H9 (cell line): Measurements from ENCODE around the gene EDEM2. TPM values are rescaled to one million over a fixed set of nuclear protein-coding genes. Genes with fewer than 3 reads are reported as not detected.

ENCODE experiments used
- DNase-seq: peaks from one replicate; pipeline ENCODE4 v3.0.0-alpha.2; 2017
- H2AFZ ChIP-seq: one replicate; pipeline ENCODE4 v1.6.1; 2013; ENCODE audit warnings: mild to moderate bottlenecking, low read length, control low read depth, moderate library complexity
- H2AK5ac ChIP-seq: 2 replicates; pipeline ENCODE4 v1.6.1; 2013; ENCODE audit warnings: low read length, control low read depth, mixed read lengths; ENCODE audit not compliant: insufficient read length
- H2BK120ac ChIP-seq: one replicate; pipeline ENCODE4 v1.6.1; 2013; ENCODE audit warnings: low read depth, mild to moderate bottlenecking, low read length, control low read depth, inconsistent platforms; ENCODE audit not compliant: poor library complexity, severe bottlenecking
- H2BK12ac ChIP-seq: 2 replicates; pipeline ENCODE4 v1.6.1; 2013; ENCODE audit warnings: low read length, control low read depth, mixed read lengths, low read depth; ENCODE audit not compliant: insufficient read length
- H2BK15ac ChIP-seq: 2 replicates; pipeline ENCODE4 v1.6.1; 2013; ENCODE audit warnings: low read depth, low read length, control low read depth
- H2BK20ac ChIP-seq: one replicate; pipeline ENCODE4 v1.6.1; 2013; ENCODE audit warnings: low read depth, mild to moderate bottlenecking, low read length, control low read depth, inconsistent platforms; ENCODE audit not compliant: poor library complexity, severe bottlenecking
- H2BK5ac ChIP-seq: 2 replicates; pipeline ENCODE4 v1.6.1; 2013; ENCODE audit warnings: low read length, control low read depth, mixed read lengths; ENCODE audit not compliant: insufficient read length
- H3K14ac ChIP-seq: 2 replicates; pipeline ENCODE4 v1.6.1; 2013; ENCODE audit warnings: low read length, control low read depth; ENCODE audit not compliant: insufficient read depth
- H3K18ac ChIP-seq: 2 replicates; pipeline ENCODE4 v1.6.1; 2013; ENCODE audit warnings: low read depth, mild to moderate bottlenecking, mixed read lengths, low read length, control low read depth; ENCODE audit not compliant: insufficient read length
- H3K23ac ChIP-seq: 2 replicates; pipeline ENCODE4 v1.6.1; 2013; ENCODE audit warnings: low read length, control low read depth, mixed read lengths, low read depth; ENCODE audit not compliant: insufficient read length
- H3K23me2 ChIP-seq: 2 replicates; pipeline ENCODE4 v1.6.1; 2013; ENCODE audit warnings: low read depth, mild to moderate bottlenecking, mixed read lengths, low read length, control low read depth; ENCODE audit not compliant: insufficient read length, poor library complexity, severe bottlenecking
- H3K27ac ChIP-seq: 2 replicates; pipeline ENCODE4 v1.5.1; 2013; ENCODE audit warnings: low read length, control low read depth, mixed read lengths, low read depth; ENCODE audit not compliant: insufficient read length
- H3K27me3 ChIP-seq: 2 replicates; pipeline ENCODE4 v1.6.1; 2013; ENCODE audit warnings: low read length, control low read depth, inconsistent platforms; ENCODE audit not compliant: insufficient read depth
- H3K4ac ChIP-seq: 2 replicates; pipeline ENCODE4 v1.6.1; 2013; ENCODE audit warnings: low read depth, mild to moderate bottlenecking, control low read depth, inconsistent platforms, low read length, moderate library complexity
- H3K4me1 ChIP-seq: 2 replicates; pipeline ENCODE4 v1.6.1; 2013; ENCODE audit warnings: low read length, control low read depth, inconsistent platforms; ENCODE audit not compliant: insufficient read depth
- H3K4me2 ChIP-seq: 2 replicates; pipeline ENCODE4 v1.6.1; 2013; ENCODE audit warnings: low read length, control low read depth, mixed read lengths; ENCODE audit not compliant: insufficient read length, insufficient read depth
- H3K56ac ChIP-seq: 2 replicates; pipeline ENCODE4 v1.6.1; 2013; ENCODE audit warnings: low read depth, mild to moderate bottlenecking, mixed read lengths, low read length, control low read depth; ENCODE audit not compliant: insufficient read length
- H3K79me1 ChIP-seq: 2 replicates; pipeline ENCODE4 v1.6.1; 2013; ENCODE audit warnings: low read depth, mild to moderate bottlenecking, moderate library complexity, low read length, control low read depth, inconsistent platforms; ENCODE audit not compliant: insufficient read depth, poor library complexity, severe bottlenecking
- H3K79me2 ChIP-seq: 2 replicates; pipeline ENCODE4 v1.6.1; 2013; ENCODE audit warnings: low read length, control low read depth, inconsistent platforms; ENCODE audit not compliant: insufficient read depth
- H3K9ac ChIP-seq: 2 replicates; pipeline ENCODE4 v1.6.1; 2013; ENCODE audit warnings: low read length, control low read depth, mixed read lengths; ENCODE audit not compliant: insufficient read length; ENCODE audit errors: extremely low read depth
- H3K9me3 ChIP-seq: one replicate; pipeline ENCODE4 v1.6.1; 2013; ENCODE audit warnings: low read depth, low read length, inconsistent platforms; ENCODE audit not compliant: control insufficient read depth
- H3T11ph ChIP-seq: one replicate; pipeline ENCODE4 v1.6.1; 2013; ENCODE audit warnings: mild to moderate bottlenecking, low read length, control low read depth, inconsistent platforms
- H4K20me1 ChIP-seq: one replicate; pipeline ENCODE4 v1.6.1; 2013; ENCODE audit not compliant: control insufficient read depth, insufficient read length, insufficient read depth
- H4K5ac ChIP-seq: 2 replicates; pipeline ENCODE4 v1.6.1; 2013; ENCODE audit warnings: low read depth, mild to moderate bottlenecking, mixed read lengths, low read length, control low read depth; ENCODE audit not compliant: insufficient read length
- H4K8ac ChIP-seq: replicated peaks from 2 replicates; pipeline ENCODE4 v1.6.1; 2013; ENCODE audit warnings: low read length, control low read depth, mixed read lengths, low read depth; ENCODE audit not compliant: insufficient read length
- H4K91ac ChIP-seq: 2 replicates; pipeline ENCODE4 v1.6.1; 2013; ENCODE audit warnings: low read depth, mild to moderate bottlenecking, moderate library complexity, mixed read lengths, low read length, control low read depth; ENCODE audit not compliant: insufficient read length
- H3K27ac Mint-ChIP-seq, 3 experiments: 2 replicates in 2 of 3; 3 replicates in 1 of 3; pipeline ENCODE4 v1.8.0; 2020 to 2021; ENCODE audit warnings: mixed read lengths in 3 of 3, mild to moderate bottlenecking in 1 of 3, moderate library complexity in 1 of 3
- H3K27me3 Mint-ChIP-seq: 2 replicates; pipeline ENCODE4 v1.8.0; 2021; ENCODE audit warnings: low read depth, mild to moderate bottlenecking, moderate library complexity, mixed read lengths
- H3K36me3 Mint-ChIP-seq, 3 experiments: 2 replicates in 2 of 3; 3 replicates in 1 of 3; pipeline ENCODE4 v1.8.0; 2020 to 2021; ENCODE audit warnings: low read depth in 3 of 3, mixed read lengths in 3 of 3; ENCODE audit not compliant: insufficient read depth in 1 of 3
- H3K4me1 Mint-ChIP-seq, 2 experiments: 2 replicates each; pipeline ENCODE4 v1.8.0; 2020; ENCODE audit warnings: mixed read lengths in 2 of 2
- H3K4me3 Mint-ChIP-seq, 2 experiments: 2 replicates in 1 of 2; 3 replicates in 1 of 2; pipeline ENCODE4 v1.8.0; 2020 to 2021; ENCODE audit warnings: mild to moderate bottlenecking in 2 of 2, mixed read lengths in 2 of 2, moderate library complexity in 1 of 2
- H3K9me3 Mint-ChIP-seq, 2 experiments: 2 replicates in 1 of 2; 3 replicates in 1 of 2; pipeline ENCODE4 v1.8.0; 2020; ENCODE audit warnings: mild to moderate bottlenecking in 2 of 2, mixed read lengths in 2 of 2, moderate library complexity in 1 of 2
- WGBS: extraction: QIAGEN DNeasy Blood & Tissue Kit; methylation state at CpG from one replicate; pipeline ENCODE4 v1.1.7; 2013; ENCODE audit warnings: missing lambda C conversion rate, low lambda C conversion rate, mixed read lengths; ENCODE audit not compliant: insufficient read length; ENCODE audit errors: extremely low coverage; 5-methylcytosine and 5-hydroxymethylcytosine counted together
- total RNA-seq: library from RNA; stranded (reverse); gene quantifications from 2 replicates; pipeline ENCODE4 v1.2.1, GENCODE V29; 2021
- TF ChIP-seq, protein P1 (sequence below): fragments of 200-600 bp; sonication (generic); conservative IDR thresholded peaks from 3 replicates; pipeline ENCODE4 v1.8.0; 2021; ENCODE audit warnings: antibody characterized with exemption, mild to moderate bottlenecking

EDEM2 gene
- total RNA-seq, 1 experiment from 2014 or later = 27.8 TPM

DNA sequence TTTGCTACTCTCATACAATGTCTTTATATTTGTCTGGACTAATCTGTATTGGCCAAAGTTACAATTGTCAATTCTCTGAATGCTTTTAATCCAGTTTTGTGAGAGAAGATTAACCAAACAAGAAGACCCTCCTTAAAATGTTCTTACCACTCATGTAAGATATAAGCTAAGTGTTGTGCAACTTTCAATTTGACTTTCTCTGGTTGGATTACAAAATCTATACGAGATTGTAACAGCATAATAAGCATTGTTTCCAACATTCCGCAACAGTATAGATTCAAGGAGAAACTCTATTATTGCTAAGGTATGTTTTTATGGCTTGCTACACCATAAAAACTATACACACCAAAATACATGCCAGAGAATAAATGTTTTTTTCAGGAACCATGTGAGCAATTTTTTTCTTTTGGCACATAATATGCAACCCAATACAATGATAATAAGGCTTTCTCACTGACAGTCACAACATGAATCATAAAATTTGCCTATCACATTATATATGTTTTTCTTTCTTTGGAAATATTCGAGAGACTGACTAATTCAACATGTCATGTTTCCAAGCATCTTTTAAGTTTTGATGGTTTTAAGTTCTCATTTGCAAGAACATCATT lies 42.3 kb downstream of the EDEM2 start:
- no peaks in the 10 kb centered on the region for H3K36me3 Mint-ChIP-seq
- Histone ChIP-seq H3K79me1 (no peaks in the 10 kb centered on the region), H4K91ac (no peak overlapping the region), H4K5ac (no peak overlapping the region), H3K4ac (no peak overlapping the region), H3K27me3 (no peaks in the 10 kb centered on the region), H3K18ac (no peak overlapping the region), H3K56ac (no peak overlapping the region), H3K9me3 (no peaks in the 10 kb centered on the region), H3K9ac (no peak overlapping the region), H3K23ac (no peak overlapping the region), H2BK5ac (no peak overlapping the region), H2BK20ac (no peak overlapping the region), H3K4me2 (no peak overlapping the region), H3K4me1 (no peaks in the 10 kb centered on the region), H2BK120ac (no peak overlapping the region), H3K79me2 (no peaks in the 10 kb centered on the region), H3K14ac (no peak overlapping the region), H4K8ac (no peak overlapping the region), H2AK5ac (no peak overlapping the region), H3K23me2 (no peaks in the 10 kb centered on the region), H2AFZ (no peak overlapping the region), H4K20me1 (no peaks in the 10 kb centered on the region), H2BK12ac (no peak overlapping the region), H3K27ac (no peak overlapping the region), H2BK15ac (no peak overlapping the region), H3T11ph (no peak overlapping the region)
- WGBS = no CpG with 5 or more reads among the region's 3 CpGs
- TF ChIP-seq, protein P1, sequence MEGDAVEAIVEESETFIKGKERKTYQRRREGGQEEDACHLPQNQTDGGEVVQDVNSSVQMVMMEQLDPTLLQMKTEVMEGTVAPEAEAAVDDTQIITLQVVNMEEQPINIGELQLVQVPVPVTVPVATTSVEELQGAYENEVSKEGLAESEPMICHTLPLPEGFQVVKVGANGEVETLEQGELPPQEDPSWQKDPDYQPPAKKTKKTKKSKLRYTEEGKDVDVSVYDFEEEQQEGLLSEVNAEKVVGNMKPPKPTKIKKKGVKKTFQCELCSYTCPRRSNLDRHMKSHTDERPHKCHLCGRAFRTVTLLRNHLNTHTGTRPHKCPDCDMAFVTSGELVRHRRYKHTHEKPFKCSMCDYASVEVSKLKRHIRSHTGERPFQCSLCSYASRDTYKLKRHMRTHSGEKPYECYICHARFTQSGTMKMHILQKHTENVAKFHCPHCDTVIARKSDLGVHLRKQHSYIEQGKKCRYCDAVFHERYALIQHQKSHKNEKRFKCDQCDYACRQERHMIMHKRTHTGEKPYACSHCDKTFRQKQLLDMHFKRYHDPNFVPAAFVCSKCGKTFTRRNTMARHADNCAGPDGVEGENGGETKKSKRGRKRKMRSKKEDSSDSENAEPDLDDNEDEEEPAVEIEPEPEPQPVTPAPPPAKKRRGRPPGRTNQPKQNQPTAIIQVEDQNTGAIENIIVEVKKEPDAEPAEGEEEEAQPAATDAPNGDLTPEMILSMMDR = no peak
- DNase-seq = no peak
- peaks cover 3 to 4% of the 10 kb centered on the region in 2 experiments; a peak in 2 of 4 replicates for H3K4me1 Mint-ChIP-seq
- no peak overlapping the region for H3K4me3 Mint-ChIP-seq
- no peaks in the 10 kb centered on the region for H3K9me3 Mint-ChIP-seq
- H3K27me3 Mint-ChIP-seq = peaks cover 1% of the 10 kb centered on the region
- H3K27ac Mint-ChIP-seq = no peak overlapping the region
